ENCODE data around the gene ADGRA1.

DNA sequence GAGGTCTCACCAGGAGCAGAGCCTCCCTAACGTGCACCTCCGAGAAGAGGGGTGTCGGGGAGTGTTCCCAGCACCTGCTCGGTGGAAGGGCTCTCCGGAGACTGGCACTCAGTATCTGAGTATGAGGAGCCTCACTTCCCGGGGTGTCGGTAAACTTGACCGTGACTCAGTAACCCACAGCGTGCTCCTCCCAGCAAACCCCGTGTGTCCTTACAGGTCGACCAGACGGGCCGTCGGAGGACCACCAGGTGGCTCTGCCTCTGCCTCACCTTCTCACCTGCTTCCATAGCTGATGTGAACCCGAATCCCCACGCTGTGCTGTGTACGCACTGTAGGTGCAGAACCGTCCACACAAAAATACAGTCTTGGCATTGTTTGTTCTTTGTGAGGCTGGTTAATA lies 43.3 kb downstream of the ADGRA1 start:
- TF ChIP-seq EP300 (IDR thresholded peaks at IDR 0.05; ENCODE audit: borderline replicate concordance): no peak
- no peak for TF ChIP-seq FOXM1 (IDR thresholded peaks at IDR 0.05; ENCODE audit: borderline replicate concordance, low read depth)
- TF ChIP-seq, protein P1, sequence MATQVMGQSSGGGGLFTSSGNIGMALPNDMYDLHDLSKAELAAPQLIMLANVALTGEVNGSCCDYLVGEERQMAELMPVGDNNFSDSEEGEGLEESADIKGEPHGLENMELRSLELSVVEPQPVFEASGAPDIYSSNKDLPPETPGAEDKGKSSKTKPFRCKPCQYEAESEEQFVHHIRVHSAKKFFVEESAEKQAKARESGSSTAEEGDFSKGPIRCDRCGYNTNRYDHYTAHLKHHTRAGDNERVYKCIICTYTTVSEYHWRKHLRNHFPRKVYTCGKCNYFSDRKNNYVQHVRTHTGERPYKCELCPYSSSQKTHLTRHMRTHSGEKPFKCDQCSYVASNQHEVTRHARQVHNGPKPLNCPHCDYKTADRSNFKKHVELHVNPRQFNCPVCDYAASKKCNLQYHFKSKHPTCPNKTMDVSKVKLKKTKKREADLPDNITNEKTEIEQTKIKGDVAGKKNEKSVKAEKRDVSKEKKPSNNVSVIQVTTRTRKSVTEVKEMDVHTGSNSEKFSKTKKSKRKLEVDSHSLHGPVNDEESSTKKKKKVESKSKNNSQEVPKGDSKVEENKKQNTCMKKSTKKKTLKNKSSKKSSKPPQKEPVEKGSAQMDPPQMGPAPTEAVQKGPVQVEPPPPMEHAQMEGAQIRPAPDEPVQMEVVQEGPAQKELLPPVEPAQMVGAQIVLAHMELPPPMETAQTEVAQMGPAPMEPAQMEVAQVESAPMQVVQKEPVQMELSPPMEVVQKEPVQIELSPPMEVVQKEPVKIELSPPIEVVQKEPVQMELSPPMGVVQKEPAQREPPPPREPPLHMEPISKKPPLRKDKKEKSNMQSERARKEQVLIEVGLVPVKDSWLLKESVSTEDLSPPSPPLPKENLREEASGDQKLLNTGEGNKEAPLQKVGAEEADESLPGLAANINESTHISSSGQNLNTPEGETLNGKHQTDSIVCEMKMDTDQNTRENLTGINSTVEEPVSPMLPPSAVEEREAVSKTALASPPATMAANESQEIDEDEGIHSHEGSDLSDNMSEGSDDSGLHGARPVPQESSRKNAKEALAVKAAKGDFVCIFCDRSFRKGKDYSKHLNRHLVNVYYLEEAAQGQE (IDR thresholded peaks at IDR 0.05; ENCODE audit: low read depth): no peak
- TF ChIP-seq CEBPB (IDR thresholded peaks at IDR 0.05): no peak
- TF ChIP-seq, protein P2, sequence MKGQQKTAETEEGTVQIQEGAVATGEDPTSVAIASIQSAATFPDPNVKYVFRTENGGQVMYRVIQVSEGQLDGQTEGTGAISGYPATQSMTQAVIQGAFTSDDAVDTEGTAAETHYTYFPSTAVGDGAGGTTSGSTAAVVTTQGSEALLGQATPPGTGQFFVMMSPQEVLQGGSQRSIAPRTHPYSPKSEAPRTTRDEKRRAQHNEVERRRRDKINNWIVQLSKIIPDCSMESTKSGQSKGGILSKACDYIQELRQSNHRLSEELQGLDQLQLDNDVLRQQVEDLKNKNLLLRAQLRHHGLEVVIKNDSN (IDR thresholded peaks at IDR 0.05): no peak
- no peak for TF ChIP-seq TCF12 (IDR thresholded peaks at IDR 0.05; ENCODE audit: low read depth)
- no peak for TF ChIP-seq EGR1 (IDR thresholded peaks at IDR 0.05)
- no peak for TF ChIP-seq RAD21 (IDR thresholded peaks at IDR 0.05; ENCODE audit: low read depth)
- no peak for TF ChIP-seq YY1 (IDR thresholded peaks at IDR 0.05; ENCODE audit: low read depth)
- TF ChIP-seq TAF1 (IDR thresholded peaks at IDR 0.05; ENCODE audit: low read depth): no peak
- TF ChIP-seq CREB1 (IDR thresholded peaks at IDR 0.05; ENCODE audit: low read depth): no peak
